Measurements from ENCODE around the gene ASGR1. TPM values are rescaled to one million over a fixed set of nuclear protein-coding genes. Genes with fewer than 3 reads are reported as not detected.

ASGR1 gene
- total RNA-seq, 1 donor from 2014 or later = 16.4 TPM

- DNase-seq (ENCODE audit: low read depth, low spot score) = no peak
Observed at GRCh38 chr17:7124923-7125322, 54.2 kb downstream of the ASGR1 start.

- no peak for DNase-seq (ENCODE audit: low read depth, low spot score)
Observed at GRCh38 chr17:7123844-7124243, 55.3 kb downstream of the ASGR1 start.

Other genes with a start within 250 kb of the ASGR1 start
- gene ALOX12, start 183.3 kb downstream of the ASGR1 start, total RNA-seq = not detected in 2 replicates
- 54.3 and 60.5 TPM in 2 replicates for gene RNASEK, start 166.7 kb downstream of the ASGR1 start, total RNA-seq
- gene BCL6B, start 156.3 kb downstream of the ASGR1 start, total RNA-seq = 101 and 117 TPM in 2 replicates
- 0.92 and 1.4 TPM in 2 replicates for gene SLC16A13, start 143.4 kb downstream of the ASGR1 start, total RNA-seq
- gene SLC16A11, start 135.3 kb downstream of the ASGR1 start, total RNA-seq = 0.26 and 0.78 TPM in 2 replicates
- gene CLEC10A, start 99.1 kb downstream of the ASGR1 start, total RNA-seq = 0.07 and 0.14 TPM in 2 replicates
- not detected in 2 replicates for gene ASGR2, start 64.5 kb downstream of the ASGR1 start, total RNA-seq
- 11.3 and 12.5 TPM in 2 replicates for gene DLG4, start 40.5 kb upstream of the ASGR1 start, total RNA-seq
- 184 and 219 TPM in 2 replicates for gene ACADVL, start 40.6 kb upstream of the ASGR1 start, total RNA-seq
- gene DVL2, start 55.1 kb upstream of the ASGR1 start, total RNA-seq = 35.2 and 40.4 TPM in 2 replicates
- 47.1 and 49.1 TPM in 2 replicates for gene PHF23, start 60.1 kb upstream of the ASGR1 start, total RNA-seq
- 101 and 120 TPM in 2 replicates for gene GABARAP, start 63.1 kb upstream of the ASGR1 start, total RNA-seq
- 28.8 and 30.7 TPM in 2 replicates for gene CTDNEP1, start 72.4 kb upstream of the ASGR1 start, total RNA-seq
- gene ELP5, start 72.8 kb upstream of the ASGR1 start, total RNA-seq = 38.2 and 42.3 TPM in 2 replicates
- 20.7 and 26.8 TPM in 2 replicates for gene CLDN7, start 83.1 kb upstream of the ASGR1 start, total RNA-seq
- gene SLC2A4, start 102.3 kb upstream of the ASGR1 start, total RNA-seq = 0.07 and 0.11 TPM in 2 replicates
- 0.07 and 0.32 TPM in 2 replicates for gene YBX2, start 115.3 kb upstream of the ASGR1 start, total RNA-seq
- gene EIF5A, start 128.3 kb upstream of the ASGR1 start, total RNA-seq = 799 and 805 TPM in 2 replicates
- 24.8 and 41.6 TPM in 2 replicates for gene GPS2, start 136.0 kb upstream of the ASGR1 start, total RNA-seq
- gene NEURL4, start 150.0 kb upstream of the ASGR1 start, total RNA-seq = 14.4 and 28.3 TPM in 2 replicates
- 0.53 TPM in 1 of 2 replicates, not detected in the other for gene ACAP1, start 157.2 kb upstream of the ASGR1 start, total RNA-seq
- gene KCTD11, start 172.8 kb upstream of the ASGR1 start, total RNA-seq = 2.5 and 4.0 TPM in 2 replicates
- not detected in 2 replicates for gene TMEM95, start 175.8 kb upstream of the ASGR1 start, total RNA-seq
- gene TNK1, start 201.7 kb upstream of the ASGR1 start, total RNA-seq = 0.26 and 0.60 TPM in 2 replicates
- 17.5 and 18.7 TPM in 2 replicates for gene PLSCR3, start 215.2 kb upstream of the ASGR1 start, total RNA-seq
- gene TMEM256, start 224.7 kb upstream of the ASGR1 start, total RNA-seq = 56.9 and 189 TPM in 2 replicates
- gene NLGN2, start 228.5 kb upstream of the ASGR1 start, total RNA-seq = 1.7 and 2.6 TPM in 2 replicates
- not detected in 2 replicates for gene SPEM1, start 241.0 kb upstream of the ASGR1 start, total RNA-seq
- gene SPEM2, start 246.2 kb upstream of the ASGR1 start, total RNA-seq = not detected in 2 replicates
- not detected in 2 replicates for gene SPEM3, start 249.5 kb upstream of the ASGR1 start, total RNA-seq

Measured in pulmonary artery endothelial cell (primary cell).